Measurements from ENCODE around the gene ZSWIM1. TPM values are rescaled to one million over a fixed set of nuclear protein-coding genes. Genes with fewer than 3 reads are reported as not detected.

ZSWIM1 gene
- total and polyA plus RNA-seq, 10 of the 15 experiments (the other 5 are each of a cell fraction or from before 2014, with no cell fraction given), result 2.4 to 16.0 (median 9.8) TPM

DNA sequence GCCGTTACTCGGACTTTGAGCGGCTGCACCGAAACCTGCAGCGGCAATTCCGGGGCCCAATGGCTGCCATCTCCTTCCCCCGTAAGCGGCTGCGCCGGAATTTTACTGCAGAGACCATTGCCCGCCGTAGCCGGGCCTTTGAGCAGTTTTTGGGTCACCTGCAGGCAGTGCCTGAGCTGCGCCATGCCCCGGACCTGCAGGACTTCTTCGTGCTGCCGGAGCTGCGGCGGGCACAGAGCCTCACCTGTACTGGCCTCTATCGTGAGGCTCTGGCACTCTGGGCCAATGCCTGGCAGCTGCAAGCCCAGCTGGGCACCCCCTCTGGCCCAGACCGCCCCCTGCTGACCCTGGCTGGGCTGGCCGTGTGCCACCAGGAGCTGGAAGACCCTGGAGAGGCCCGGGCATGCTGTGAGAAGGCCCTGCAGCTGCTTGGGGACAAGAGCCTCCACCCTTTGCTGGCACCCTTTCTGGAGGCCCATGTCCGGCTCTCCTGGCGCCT lies 40.3 kb upstream of the ZSWIM1 start:
- in situ Hi-C loops (cut with MboI), result no loop called here
- peaks cover 14% of the 10 kb centered on the region for H3K4me1 ChIP-seq (ENCODE audit: control insufficient read depth, insufficient read depth, low read length)
- intact Hi-C loops (cut with micrococcal nuclease; ENCODE audit: unreplicated experiment), result no loop called here
- SMC1A ChIA-PET (ENCODE audit: uncharacterized antibody, unreplicated experiment), result interaction anchor here (0.9 to 2.0 kb wide), 3 partner anchors 9 to 42 kb away, joined by 3 to 4 read pairs (median 4); no protein-coding TSS in a partner anchor
- no peak overlapping the region for H3K4me2 ChIP-seq (ENCODE audit: control insufficient read depth, insufficient read depth)
- H3K27me3 ChIP-seq (replicated peaks in 1 of 2; ENCODE audit: control insufficient read depth in 2 of 2, insufficient read depth in 2 of 2, low read length in 1 of 2), result no peaks in the 10 kb centered on the region
- POLR2A ChIA-PET, result interaction anchor here (1.1 to 2.3 kb wide), 6 partner anchors 10 to 120 kb away, joined by 3 to 10 read pairs (median 5); partner anchors contain the start of genes CTSA, NEURL2 and UBE2C
- CTCF ChIA-PET, result interaction anchor here (1.0 to 3.8 kb wide), 7 partner anchors 16 to 182 kb away, joined by 3 to 18 read pairs (median 8); partner anchors contain the start of genes ACOT8 and ZSWIM3
- BruUV-seq (replicated peaks), result no TSS peak
- WGBS (ENCODE audit: insufficient coverage, insufficient replicate concordance, low lambda C conversion rate, missing lambda C conversion rate), result 94% methylated on average over 22 of the region's 25 CpGs
- no peak overlapping the region for H3K4me3 ChIP-seq
- no peak overlapping the region for H3K27ac ChIP-seq (ENCODE audit: control insufficient read depth, insufficient read depth)
- TF ChIP-seq WRNIP1 (IDR thresholded peaks at IDR 0.05; ENCODE audit: borderline replicate concordance, low read depth, low read length) (no peak), SIX5 (IDR thresholded peaks at IDR 0.05; ENCODE audit: low read depth, low read length, severe bottlenecking) (no peak), SREBF2 (IDR thresholded peaks at IDR 0.05; ENCODE audit: low read length) (no peak), IKZF2 (IDR thresholded peaks at IDR 0.05) (no peak), MEF2A (IDR thresholded peaks at IDR 0.05; ENCODE audit: insufficient read depth, low read depth, low read length) (no peak), NFXL1 (IDR thresholded peaks at IDR 0.05; ENCODE audit: borderline replicate concordance) (no peak), RAD51 (IDR thresholded peaks at IDR 0.05) (no peak), CREB1 (IDR thresholded peaks at IDR 0.05; ENCODE audit: low read depth) (no peak), HCFC1 (IDR thresholded peaks at IDR 0.05; ENCODE audit: low read length) (no peak), STAT3 (IDR thresholded peaks at IDR 0.05; ENCODE audit: low read depth, low read length) (no peak), SMAD5 (IDR thresholded peaks at IDR 0.05; ENCODE audit: low read depth) (no peak), RFX5 (IDR thresholded peaks at IDR 0.05; ENCODE audit: low read depth, low read length) (no peak), CEBPB (IDR thresholded peaks at IDR 0.05; ENCODE audit: borderline replicate concordance in 1 of 2, low read depth in 2 of 2, low read length in 2 of 2) (no peak), BRCA1 (IDR thresholded peaks at IDR 0.05; ENCODE audit: low read depth, low read length) (no peak), ZNF622 (IDR thresholded peaks at IDR 0.05) (no peak)
- H3K9ac ChIP-seq (ENCODE audit: control insufficient read depth, insufficient read depth, low read length), result no peak overlapping the region
- H3K36me3 ChIP-seq (ENCODE audit: control insufficient read depth in 2 of 2, insufficient read depth in 2 of 2, low read length in 1 of 2), result peaks cover 5 to 12% of the 10 kb centered on the region in 2 experiments
- no peaks in the 10 kb centered on the region for H4K20me1 ChIP-seq (ENCODE audit: control insufficient read depth, insufficient read depth)
- ATAC-seq (no peak), DNase-seq (ENCODE audit: low read depth, low spot score) (no peak), FAIRE-seq (no peak)
- RAD21 ChIA-PET (ENCODE audit: unreplicated experiment), result no interaction called here
- H3K79me2 ChIP-seq (ENCODE audit: control insufficient read depth, insufficient read depth, low read length), result no peaks in the 10 kb centered on the region
- H3K9me3 ChIP-seq (replicated peaks; ENCODE audit: control insufficient read depth, insufficient read depth, low read length), result no peaks in the 10 kb centered on the region
- no peak overlapping the region for H2AFZ ChIP-seq (ENCODE audit: control insufficient read depth, low read depth, low read length)

Data from GM12878 (cell line).